HG02970 (cell line): Measurements from ENCODE around the gene HMG20A.

Experiments
- ATAC-seq: cut with Tn5 transposase; IDR thresholded peaks from one replicate; pipeline ENCODE4 v1.9.1; 2021; ENCODE audit warnings: mild to moderate bottlenecking, moderate library complexity, moderate number of reproducible peaks; ENCODE audit not compliant: unreplicated experiment, low FRiP score

HMG20A gene

DNA sequence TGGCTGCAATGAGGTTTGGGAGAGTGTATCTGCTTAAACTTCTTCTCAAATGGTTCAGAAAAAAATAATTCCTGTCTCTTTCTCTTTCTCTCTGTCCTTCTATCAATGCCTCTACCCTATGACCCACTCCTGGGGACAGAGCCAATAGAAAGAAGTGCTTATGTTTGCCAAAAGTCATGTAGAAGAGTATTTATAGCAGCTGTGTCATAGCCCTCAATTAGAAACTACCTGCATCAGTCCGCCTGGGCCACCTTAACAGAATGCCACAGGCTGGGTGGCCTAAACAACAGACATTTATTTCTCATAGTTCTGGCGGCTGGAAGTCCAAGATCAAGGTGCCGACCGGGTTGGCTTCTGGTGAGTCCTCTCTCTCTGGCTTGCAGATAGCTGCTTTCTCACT is 92.5 kb downstream of the HMG20A start:
- ATAC-seq = no peak

DNA sequence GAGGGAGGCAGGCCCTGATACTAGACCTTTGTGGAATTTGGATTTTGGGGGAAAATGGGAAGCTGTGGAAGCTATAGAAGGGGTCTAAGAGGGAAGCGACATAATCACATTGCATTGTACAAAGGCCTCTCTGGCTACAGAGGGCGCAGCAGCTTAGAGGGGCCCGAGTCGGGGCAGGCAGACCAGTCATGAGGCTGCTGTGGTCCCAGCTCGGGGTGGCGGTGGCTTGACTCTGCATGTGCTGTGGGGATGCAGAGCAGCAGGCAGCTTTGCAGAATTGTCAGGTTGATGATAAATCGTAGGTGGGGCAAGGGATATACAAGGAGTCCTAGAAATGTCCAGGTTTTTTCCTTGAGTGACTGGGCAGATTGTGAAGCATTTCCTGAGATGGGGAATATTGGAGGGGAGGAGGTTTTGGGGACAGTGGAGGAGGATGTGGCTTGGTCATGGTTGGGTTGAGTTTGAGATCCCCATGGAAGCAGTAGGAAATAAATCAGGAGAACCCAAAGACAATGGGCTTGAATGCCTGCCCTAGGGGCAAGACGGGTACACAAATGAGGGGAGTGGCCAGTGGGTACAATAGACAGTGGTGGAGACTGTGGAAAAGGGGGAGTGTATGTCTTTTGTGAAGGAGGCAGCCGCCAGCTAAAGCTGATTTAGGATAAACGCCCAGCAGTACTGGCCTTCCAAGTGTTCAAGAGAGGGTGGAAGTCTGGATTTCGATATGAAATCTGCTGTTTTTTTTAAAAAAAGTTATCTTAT is 94.1 kb downstream of the HMG20A start:
- ATAC-seq = no peak

DNA sequence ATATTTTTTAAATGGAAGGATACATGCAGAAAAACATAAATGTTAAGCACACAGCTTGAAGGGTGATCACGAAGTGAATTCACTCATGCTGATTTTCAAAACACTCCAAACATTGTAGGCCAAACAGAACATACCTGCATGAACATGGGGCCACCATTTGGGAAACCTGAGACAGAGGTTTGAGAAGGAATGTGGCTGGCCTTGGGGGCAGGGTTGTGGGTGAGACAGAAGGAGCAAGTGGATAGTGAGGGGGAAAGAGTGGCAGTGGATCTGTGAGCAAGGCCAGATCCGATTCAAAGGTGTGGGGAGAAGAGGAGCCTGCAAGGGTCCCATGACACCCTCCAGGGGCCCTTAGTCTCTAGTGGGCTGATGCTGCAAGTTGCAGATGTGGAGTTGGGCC is 94.9 kb downstream of the HMG20A start:
- no peak for ATAC-seq

DNA sequence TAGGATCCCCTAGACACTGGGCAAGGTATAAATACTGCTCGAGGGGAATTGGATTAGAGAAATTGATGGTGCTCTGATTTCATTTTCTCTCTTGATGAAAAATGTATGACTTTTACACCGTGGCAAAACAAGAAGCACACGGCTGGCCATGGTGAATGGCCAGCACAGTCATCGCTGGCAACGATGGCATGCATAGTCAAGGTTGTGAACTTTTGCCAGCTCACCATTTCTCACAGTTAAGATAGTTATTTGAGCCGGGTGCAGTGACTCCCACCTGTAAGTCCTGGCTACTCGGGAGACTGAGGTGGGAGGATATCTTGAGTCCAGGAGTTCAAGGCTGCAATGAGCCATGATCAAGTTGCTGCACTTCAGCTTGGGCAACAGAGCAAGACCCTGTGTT is 95.4 kb downstream of the HMG20A start:
- no peak for ATAC-seq

DNA sequence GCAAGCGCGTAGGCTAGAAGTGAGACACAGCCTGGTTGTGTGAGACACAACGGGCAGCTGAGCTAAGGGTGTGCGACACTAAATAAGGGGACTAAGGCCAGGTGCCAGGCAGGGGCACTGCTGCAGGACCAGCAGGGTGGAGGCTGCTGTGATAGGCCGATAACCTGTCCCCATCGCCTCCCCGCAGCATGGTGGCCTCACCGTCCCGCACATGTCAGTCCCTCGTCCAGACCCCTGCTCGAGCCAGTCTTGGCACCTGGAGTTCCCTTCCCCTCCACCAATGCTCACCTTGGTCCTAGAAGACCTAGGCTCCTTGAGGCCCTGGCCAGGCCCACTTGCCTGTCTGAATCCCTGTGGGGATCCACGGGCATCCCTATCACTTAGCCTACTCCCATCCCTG is 96.1 kb downstream of the HMG20A start:
- no peak for ATAC-seq

DNA sequence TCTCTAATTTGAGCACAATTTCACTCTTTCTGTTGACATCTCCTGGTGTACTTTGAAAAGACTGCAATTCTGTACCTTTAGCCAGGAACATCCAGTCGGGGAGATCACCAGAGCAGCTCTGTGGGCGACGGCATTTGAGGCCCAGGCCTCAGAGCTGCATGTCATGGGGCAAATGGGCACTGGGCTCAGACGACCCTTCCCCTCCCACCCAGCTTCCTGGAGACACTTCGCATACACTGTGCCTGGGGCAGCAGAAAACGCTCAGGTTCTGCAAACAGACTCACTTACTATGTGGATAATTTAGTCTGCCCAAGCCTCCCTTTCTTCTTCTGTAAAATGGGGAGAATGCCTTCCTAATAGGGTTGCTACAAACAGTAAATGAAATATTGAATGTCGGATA is 96.9 kb downstream of the HMG20A start:
- no peak for ATAC-seq

DNA sequence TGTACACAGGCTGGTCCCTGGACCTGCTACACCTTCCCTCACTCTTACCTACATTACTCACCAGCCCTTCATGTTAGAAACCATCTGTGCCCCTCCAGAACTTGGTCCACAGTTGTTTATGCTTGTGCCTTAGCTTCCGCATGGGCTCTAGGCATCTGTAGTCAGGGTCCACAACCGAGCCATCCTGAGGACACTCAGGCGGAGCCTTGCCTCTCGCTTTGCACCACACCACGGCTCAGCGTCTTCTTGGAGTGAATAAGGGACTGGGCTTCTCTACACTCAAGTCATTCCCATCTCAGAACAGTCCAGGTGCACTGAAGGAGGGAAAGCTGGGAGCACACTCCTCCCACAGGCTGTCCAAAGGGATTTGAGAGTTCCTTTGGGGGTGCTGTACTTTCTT is 97.8 kb downstream of the HMG20A start:
- no peak for ATAC-seq

DNA sequence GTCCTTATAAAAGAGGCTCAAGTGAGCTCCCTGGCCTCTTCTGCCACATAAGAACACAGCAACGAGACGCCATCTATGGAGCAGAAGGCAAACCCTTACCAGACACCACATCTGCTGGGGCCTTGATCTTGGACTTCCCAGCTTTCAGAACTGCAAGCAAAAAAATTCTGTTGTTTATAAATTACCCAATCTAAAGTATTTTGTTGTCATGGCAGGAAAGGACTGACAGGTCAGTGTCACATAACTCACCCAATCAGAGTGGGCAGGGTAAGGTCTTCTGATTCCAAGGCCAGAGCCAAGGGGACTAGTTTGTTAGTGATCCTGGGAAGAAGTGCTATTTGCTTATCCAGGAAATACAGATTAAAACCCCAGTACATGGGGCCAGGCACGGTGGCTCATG is 98.9 kb downstream of the HMG20A start:
- no peak for ATAC-seq

DNA sequence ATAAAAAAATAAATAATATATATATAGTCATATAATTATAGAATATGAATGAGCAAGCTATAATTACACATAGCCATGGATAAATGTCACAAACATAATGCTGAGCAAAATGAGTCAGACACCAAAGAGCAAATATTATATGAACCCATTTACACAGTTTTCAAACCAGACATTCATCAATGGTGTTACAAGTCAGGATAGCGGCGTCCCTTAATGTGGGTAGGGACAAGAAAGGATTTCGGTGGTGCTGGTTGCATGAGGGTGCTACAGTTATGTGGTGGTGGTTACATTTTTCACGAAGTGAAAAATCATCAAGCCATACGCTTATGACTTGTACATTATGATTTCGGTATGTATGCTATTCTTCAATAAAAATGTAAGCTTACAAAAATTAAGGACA is 100.5 kb downstream of the HMG20A start:
- ATAC-seq = no peak

DNA sequence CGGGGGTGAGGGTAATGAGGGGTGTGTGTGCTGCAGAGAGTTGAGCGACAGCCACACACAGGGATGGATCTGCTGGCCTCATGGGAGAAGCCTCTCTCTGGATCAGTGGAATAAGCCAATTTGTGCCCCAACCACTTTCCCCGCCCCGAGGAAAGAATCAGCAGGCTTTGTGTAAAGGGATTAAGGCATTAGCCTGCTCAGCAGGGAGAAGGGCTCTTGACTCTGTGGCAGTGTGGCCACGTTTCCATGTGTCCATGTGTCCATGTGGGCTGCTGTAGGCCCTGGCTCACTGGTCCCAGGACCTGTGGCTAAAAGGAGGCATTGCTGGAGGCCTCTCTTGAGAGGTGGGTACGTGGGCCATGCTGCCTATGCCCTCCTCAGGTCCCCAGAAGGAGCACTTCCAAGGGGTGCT is 104.7 kb downstream of the HMG20A start:
- no peak for ATAC-seq

DNA sequence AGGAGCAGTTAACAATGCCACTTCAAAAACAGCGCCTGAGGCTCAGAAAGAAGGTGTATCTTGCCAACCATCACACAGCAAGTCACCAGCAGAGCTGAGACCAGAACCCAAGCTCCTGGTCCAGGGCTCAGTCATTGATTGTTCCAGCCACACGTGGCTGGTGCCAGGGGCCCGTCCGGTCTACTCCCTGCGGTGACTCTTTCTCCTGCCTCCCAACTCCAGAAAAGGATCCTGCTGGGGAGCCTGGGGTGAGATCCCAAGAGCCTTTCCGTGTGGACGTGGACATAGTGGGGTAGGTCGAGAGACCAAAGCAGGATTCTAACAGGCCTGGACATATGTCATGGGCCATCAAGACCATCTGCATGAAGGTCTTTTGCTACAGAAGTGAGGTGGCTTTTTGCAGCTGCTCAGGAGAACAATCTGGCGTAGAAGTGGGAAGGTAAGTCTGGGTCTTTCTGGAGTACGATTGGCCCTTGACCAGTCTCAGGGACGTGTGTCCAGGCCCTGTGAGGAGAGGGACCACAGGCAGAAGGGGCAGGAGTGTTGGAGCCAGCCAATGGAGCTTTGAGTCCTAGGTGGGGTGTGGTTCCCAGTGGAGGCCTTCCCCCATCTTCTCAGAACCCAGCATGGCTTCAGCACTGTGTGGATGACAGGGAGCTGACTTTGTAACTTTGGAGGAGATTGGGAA is 105.4 kb downstream of the HMG20A start:
- ATAC-seq = no peak

DNA sequence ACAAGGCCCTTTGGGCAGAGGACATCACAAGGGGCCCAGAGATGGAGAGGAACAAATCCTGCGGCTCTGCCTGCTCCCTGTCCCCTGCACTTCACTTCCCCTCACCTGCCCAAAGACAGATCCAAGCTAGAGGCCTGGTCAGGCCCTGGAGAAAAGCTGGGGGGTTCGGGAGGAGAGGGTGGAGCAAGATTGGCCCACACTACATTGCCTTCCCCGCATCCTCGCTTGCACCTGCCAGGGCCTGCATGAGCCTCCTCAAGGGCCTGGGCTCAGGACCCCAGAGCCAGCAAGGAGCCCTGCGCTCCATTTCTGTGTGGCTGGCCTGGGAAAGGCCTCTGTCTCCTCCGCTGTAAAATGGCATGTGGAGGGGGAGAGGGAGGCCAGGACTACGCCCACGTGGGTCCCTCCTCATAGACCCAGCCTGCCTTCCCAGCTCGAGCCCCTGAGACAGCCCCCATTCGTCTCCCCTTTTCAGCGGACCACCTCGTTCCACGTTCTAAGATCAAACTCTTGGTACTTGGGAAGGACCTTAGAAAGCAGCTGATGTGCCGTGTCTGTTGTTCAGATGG is 106.0 kb downstream of the HMG20A start:
- no peak for ATAC-seq

DNA sequence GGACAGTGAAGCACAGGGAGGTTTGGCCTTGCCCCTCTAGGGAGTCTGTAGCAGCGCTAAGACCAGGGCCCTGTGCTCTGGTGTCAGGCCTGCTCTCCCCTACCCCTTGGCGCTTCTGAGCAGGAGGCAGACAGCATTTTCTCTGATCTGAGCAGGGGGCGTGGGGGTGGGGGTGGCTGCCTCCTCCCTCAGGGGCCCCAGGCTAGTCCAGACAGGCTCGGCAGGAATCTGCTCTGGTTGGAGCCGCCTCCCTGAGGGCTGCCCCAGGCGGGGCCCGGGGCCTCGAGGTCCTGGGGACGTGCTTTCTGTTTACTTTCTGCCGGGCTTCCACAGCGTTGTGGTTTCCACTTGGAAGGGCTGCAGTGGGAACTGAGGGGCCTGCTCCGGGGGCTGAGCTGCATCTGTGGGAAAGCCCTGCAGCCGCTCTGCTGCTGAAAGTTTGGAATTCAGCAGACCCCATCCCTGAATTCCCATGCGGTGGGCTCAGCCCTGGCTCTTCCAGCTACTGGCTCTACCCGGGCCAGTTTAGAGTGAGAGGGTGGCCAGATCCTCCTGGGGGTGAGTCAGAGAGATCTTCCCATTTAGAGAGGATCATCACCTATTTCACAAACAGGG is 106.6 kb downstream of the HMG20A start:
- no peak for ATAC-seq

DNA sequence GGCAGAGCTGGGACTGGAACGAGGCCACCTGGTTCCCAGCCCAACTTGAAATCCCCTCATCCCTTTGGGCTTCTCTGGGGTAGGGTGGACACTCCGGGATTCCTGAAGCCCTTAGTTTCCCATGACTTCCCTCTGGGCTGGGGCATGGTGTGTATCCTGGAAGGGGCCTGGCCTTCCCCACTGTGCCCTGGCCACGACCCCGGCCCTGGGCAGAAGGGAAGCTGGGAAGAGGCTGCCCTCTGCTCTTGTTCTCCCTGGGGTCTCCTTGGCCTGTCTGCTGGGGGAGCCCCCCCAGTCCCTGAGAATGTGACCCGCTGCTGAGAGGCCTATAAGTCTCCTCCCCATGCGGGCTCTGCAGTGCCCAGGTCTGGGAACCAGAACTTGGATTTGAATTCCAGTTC is 107.1 kb downstream of the HMG20A start:
- no peak for ATAC-seq

DNA sequence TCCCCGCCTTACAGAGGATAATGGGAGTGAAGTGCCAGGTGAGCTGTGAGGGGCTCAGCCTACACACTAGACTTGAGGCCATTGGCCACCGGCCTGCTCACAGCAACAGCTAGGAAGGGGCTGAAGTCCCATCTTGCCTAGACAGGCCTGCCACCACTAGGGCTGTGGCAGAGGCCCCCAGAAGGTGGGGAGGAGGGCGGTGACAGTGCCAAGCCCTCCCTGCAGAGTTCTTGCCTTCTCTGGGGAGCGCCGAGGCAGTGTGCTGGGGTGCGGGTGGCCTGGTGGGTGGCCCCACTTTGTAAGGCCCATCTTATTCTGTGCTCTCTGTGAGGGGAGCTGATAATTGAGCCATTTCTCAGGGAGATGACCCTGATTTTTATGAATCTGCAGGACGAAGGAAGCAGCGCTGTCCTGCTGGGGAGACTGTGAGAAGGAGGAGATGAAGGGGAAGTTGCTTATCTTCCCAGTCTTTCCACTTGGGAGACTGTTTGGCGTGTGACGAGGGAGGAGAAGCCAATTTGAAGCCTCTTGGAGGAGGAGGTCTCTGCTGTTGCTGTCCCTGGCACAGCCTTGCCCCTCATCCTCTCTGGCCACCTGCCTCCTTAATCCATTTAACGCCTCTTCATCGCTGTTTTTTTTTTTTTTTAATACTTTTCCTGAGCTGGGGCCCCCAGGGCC is 107.7 kb downstream of the HMG20A start:
- ATAC-seq = no peak

DNA sequence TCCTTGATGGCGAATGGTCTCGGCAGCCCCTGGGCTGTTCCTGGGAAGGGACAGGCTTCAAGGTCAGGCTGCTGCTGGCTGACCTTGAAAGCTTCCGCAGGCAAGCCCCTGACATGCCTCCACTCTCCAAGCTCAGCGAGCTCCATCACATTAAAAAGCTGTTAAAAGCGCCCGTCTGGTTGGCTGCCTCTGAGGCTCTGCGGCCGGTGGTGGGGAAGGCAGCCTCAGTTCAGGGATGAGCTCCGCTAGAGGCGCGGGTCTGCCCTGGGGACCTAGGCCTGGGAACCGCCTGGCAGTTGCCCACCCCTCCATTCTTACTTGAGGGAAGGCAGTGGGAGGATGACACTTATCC is 108.3 kb downstream of the HMG20A start:
- no peak for ATAC-seq

DNA sequence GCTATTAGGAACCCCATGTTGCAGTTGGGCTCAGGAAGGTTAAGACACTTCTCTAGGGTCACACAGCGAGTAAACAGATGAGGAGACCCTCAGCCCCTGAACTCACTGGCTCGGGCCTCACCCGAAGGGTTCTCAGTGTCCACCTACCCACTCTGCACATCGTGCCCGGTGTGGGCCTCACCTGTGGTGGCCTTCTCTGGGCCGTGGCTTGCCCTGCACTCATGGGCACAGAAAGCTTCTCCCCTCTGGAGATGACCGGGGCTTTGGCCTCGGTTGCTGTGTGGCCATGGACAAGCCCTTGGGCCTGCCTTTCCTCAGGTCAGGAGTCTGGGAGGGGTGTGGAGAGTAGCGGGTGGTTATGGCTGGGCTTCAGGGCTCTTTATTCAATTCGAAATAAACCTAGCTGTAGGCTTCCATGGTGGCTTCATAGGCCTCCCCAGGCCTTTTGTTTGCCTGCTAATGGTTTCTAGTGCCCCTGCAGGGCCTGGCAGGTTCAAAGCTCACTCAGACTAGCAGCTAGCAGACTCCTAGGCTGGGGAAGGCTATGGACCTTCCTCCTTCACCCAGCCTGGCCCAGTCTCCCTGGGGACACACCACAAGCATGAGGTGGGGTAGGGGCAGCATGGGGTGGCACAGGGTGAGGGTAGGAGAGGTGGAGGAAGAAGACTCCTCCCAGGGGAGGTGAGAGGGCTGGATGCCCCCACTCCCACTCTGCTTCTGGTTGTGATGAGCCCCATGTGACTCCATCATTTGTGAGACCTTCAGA is 108.9 kb downstream of the HMG20A start:
- ATAC-seq = no peak

DNA sequence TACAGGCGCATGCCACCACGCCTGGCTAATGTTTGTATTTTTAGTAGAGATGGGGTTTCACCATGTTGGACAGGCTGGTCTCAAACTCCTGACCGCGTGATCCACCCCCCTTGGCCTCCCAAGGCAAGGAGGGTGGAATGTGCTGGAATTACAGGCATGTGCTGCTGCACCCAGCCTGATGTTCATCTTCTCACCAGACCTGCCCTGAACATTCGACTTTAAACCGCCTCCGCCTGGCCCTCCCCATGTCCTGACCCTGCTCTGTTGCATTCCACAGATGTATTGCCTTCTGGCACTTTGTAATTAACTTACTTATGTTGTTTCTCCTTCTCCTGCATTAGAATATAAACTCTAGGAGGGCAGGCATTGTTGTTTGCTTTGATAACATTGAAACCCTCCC is 109.9 kb downstream of the HMG20A start:
- no peak for ATAC-seq

DNA sequence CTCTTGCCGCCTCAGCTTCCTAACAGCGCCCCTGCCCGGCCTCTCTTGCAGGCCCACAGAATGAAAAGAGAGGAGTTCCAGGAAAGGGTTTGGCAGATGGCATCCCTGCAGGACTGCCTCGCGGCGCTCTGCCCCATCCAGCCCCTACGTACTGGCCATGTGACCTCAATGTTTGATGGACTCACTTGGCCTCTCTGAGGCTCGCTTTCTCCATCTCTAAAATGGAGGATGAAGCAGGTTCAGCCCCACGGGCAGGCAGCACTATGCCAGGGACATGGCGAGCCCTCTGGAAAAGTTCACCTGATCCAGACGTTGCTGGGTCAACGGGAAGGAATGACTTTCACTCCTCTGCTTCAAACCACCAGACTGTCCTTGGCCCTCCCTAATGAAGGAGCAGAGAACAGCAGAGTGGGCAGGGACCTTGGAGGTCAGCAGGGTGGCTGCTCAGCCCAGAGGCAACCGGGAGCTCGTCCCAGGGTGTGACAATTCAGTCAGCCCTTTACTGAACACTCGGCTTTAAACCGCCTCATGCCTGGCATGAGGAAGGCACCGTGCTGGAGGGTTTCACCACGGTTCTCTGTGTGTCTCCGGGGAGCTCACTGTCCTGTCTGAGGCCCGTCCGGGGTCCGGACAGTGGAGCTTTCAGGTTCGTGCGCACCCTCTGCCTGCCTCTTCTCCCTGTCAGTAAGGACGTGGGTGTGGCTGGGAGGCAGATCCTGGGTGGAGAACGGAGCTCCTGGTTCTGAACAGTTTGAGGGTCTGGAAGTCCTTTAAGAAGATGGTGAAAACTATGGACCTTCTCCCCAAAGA is 110.7 kb downstream of the HMG20A start:
- ATAC-seq = no peak
